ENCODE data around the gene HOXD8. TPM values are rescaled to one million over a fixed set of nuclear protein-coding genes. Genes with fewer than 3 reads are reported as not detected.
A peak's percentile ranks its signal among the peaks of the same experiment; 100 is the strongest.

Gene HOXD8
- total RNA-seq, 1 donor from 2014 or later = 18.0 TPM

GRCh38 chr2:176165370-176166050 is 36.0 kb downstream of the HOXD8 start:
- no peak for DNase-seq (ENCODE audit: low read depth)
- no peak for TF ChIP-seq CTCF (conservative IDR thresholded peaks at IDR 0.05; ENCODE audit: low read depth, low read length)
- H3K4me3 ChIP-seq (ENCODE audit: low read depth, low read length) = peak overlapping the region; percentile 13

- DNase-seq (ENCODE audit: low read depth) = no peak
- no peak overlapping the region for H3K4me3 ChIP-seq (ENCODE audit: low read depth, low read length)
- no peak for TF ChIP-seq CTCF (conservative IDR thresholded peaks at IDR 0.05; ENCODE audit: low read depth, low read length)
These were observed 36.8 kb downstream of the HOXD8 start for GRCh38 chr2:176166272-176166671.

GRCh38 chr2:176167398-176167797 is 37.9 kb downstream of the HOXD8 start:
- no peak for TF ChIP-seq CTCF (conservative IDR thresholded peaks at IDR 0.05; ENCODE audit: low read depth, low read length)
- H3K4me3 ChIP-seq (ENCODE audit: low read depth, low read length) = no peak overlapping the region
- no peak for DNase-seq (ENCODE audit: low read depth)

- no peak overlapping the region for H3K4me3 ChIP-seq (ENCODE audit: low read depth, low read length)
- no peak for DNase-seq (ENCODE audit: low read depth)
- TF ChIP-seq CTCF (conservative IDR thresholded peaks at IDR 0.05; ENCODE audit: low read depth, low read length) = no peak
These were observed 39.7 kb downstream of the HOXD8 start for GRCh38 chr2:176169181-176169580.

- H3K4me3 ChIP-seq (ENCODE audit: low read depth, low read length) = no peak overlapping the region
- no peak for DNase-seq (ENCODE audit: low read depth)
- TF ChIP-seq CTCF (conservative IDR thresholded peaks at IDR 0.05; ENCODE audit: low read depth, low read length) = no peak
These were observed 40.2 kb downstream of the HOXD8 start for GRCh38 chr2:176169711-176170110.

DNA sequence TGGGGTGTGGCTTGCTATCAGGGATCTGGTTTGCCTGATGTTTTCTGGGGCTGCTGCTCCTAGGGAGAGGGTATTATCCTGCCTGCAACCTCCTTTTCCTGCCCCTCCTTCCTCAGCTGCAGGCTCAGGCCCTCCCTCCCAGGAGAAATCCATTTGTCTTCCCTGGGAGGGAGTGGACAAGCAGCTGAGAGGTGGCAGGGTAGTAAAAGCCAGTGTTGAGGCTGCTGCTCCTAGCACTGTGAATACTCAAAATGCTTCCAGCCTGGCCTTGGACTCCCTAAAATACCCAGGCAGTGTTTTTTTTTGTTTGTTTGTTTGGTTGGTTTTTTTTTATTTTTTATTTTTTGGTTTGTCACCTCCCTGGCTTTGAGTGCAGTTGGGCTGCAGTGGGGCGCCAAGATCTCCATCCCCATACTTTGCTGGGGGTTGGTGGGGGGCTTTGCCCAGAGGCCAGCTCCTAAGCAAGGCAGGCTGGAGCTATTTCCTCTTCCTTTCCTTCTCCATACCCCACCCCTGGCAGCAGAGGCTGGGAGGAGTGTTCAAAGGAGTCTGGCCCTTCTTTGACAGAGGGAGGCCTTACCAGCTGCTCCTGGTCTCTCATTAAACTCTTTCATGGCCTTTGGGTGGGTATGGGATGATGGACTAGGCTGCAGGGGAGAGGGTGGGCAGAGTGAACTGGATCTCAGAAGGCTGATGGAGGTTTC is 41.2 kb downstream of the HOXD8 start:
- DNase-seq (ENCODE audit: low read depth) = no peak
- H3K4me3 ChIP-seq (ENCODE audit: low read depth, low read length) = no peak overlapping the region
- no peak for TF ChIP-seq CTCF (conservative IDR thresholded peaks at IDR 0.05; ENCODE audit: low read depth, low read length)

All from epithelial cell of proximal tubule (primary cell).